Lower leg skin (tissue), 4 donors: ENCODE results near the gene GBF1. TPM values are rescaled to one million over a fixed set of nuclear protein-coding genes. Genes with fewer than 3 reads are reported as not detected.

Experiments
- DNase-seq, 2 donors: peaks; one replicate each; pipeline ENCODE4 v3.0.0-alpha.2; 2019; ENCODE audit warnings: low spot score in 2 of 2
- H3K4me3 ChIP-seq: fragments of 200-600 bp; sonication (generic); 2 replicates; pipeline ENCODE4 v1.5.1; 2017; ENCODE audit warnings: mild to moderate bottlenecking, low read depth; ENCODE audit not compliant: poor library complexity, severe bottlenecking
- CTCF ChIP-seq, 3 donors: fragments of 450-650 bp; IDR thresholded peaks; one replicate each; pipeline ENCODE4 v1.5.1; 2016; ENCODE audit warnings: antibody characterized with exemption in 3 of 3, mild to moderate bottlenecking in 3 of 3, moderate library complexity in 2 of 3
- POLR2A ChIP-seq, 2 donors: fragments of 450-650 bp; IDR thresholded peaks; one replicate each; pipeline ENCODE4 v1.6.1; 2016 to 2017; ENCODE audit warnings: antibody characterized with exemption in 2 of 2, mild to moderate bottlenecking in 1 of 2, moderate library complexity in 1 of 2
- WGBS, 2 donors: methylation state at CpG; one replicate each; pipeline ENCODE4 v1.1.5; 2018; 5-methylcytosine and 5-hydroxymethylcytosine counted together
- intact Hi-C: fragments of 100-400 bp; cut with DNase I; formaldehyde crosslinking; loops from one replicate; pipeline ENCODE4 v1.15.0; 2023; ENCODE audit warnings: low total_unique reads
- total RNA-seq, 4 donors: library from RNA; depleted of rRNA; stranded (reverse); fragments of >200 nt; gene quantifications; one replicate each; pipeline ENCODE4 v1.1.0, GENCODE V29; 2016

Gene GBF1
- total RNA-seq, 4 donors from 2014 or later, result 30.1 to 42.6 (median 39.1) TPM

GRCh38 chr10:102399217-102400021 is 154.1 kb downstream of the GBF1 start:
- intact Hi-C loops, result loop anchor here (10.0 kb wide), 1 partner anchor 185 kb away; no protein-coding TSS in a partner anchor
- peak overlapping the region; percentile 8 for H3K4me3 ChIP-seq
- WGBS, 2 donors, result 1 to 6% methylated on average over 31 to 58 of the region's 72 CpGs
- TF ChIP-seq CTCF (IDR thresholded peaks at IDR 0.05), result peak in 1 of 3 donors; percentile 79
- no peak for TF ChIP-seq POLR2A (IDR thresholded peaks at IDR 0.05)
- peak; percentile 78 to 97 for DNase-seq

GRCh38 chr10:102400076-102400475 is 154.7 kb downstream of the GBF1 start:
- TF ChIP-seq CTCF (IDR thresholded peaks at IDR 0.05) (no peak), POLR2A (IDR thresholded peaks at IDR 0.05) (no peak)
- DNase-seq, result no peak
- WGBS, 2 donors, result 65 to 88% methylated on average over 13 to 15 of the region's 17 CpGs
- no peak overlapping the region for H3K4me3 ChIP-seq
- intact Hi-C loops, result no loop called here

GRCh38 chr10:102400598-102401341 is 155.4 kb downstream of the GBF1 start:
- DNase-seq, result no peak
- no peak for TF ChIP-seq POLR2A (IDR thresholded peaks at IDR 0.05)
- TF ChIP-seq CTCF (IDR thresholded peaks at IDR 0.05), result no peak
- 90% methylated on average over 17 to 22 of the region's 22 CpGs for WGBS, 2 donors
- no peak overlapping the region for H3K4me3 ChIP-seq
- intact Hi-C loops, result no loop called here

GRCh38 chr10:102401342-102401654 is 156.0 kb downstream of the GBF1 start:
- H3K4me3 ChIP-seq, result no peak overlapping the region
- intact Hi-C loops, result no loop called here
- WGBS, 2 donors, result 80 to 88% methylated on average over 7 to 8 of the region's 8 CpGs

More at GRCh38 chr10:102401342-102401654, 156.0 kb downstream of the GBF1 start:
- TF ChIP-seq POLR2A (IDR thresholded peaks at IDR 0.05), result no peak
- no peak for TF ChIP-seq CTCF (IDR thresholded peaks at IDR 0.05)
- no peak for DNase-seq
